SK-N-SH treated with all-trans-retinoic acid at 6 μM for 48 hours (cell line): ENCODE measurements around the gene PTCH1.
A peak's percentile ranks its signal among the peaks of the same experiment; 100 is the strongest.

Source experiments
- ATAC-seq: fragments of 200-7000 bp; cut with Tn5 transposase; 3 replicates; pipeline ENCODE4 v1.9.1; 2020; ENCODE audit warnings: mild to moderate bottlenecking, moderate library complexity
- ARNTL ChIP-seq: fragments of 450-650 bp; formaldehyde crosslinking; IDR thresholded peaks from 2 replicates; pipeline ENCODE4 v1.5.0; 2020; ENCODE audit warnings: low read depth, mild to moderate bottlenecking, moderate library complexity, borderline replicate concordance
- CSDC2 ChIP-seq: fragments of 250-450 bp; sonication (Bioruptor Pico); IDR thresholded peaks from 2 replicates; pipeline ENCODE4 v1.5.0; 2020; ENCODE audit warnings: mild to moderate bottlenecking, moderate library complexity
- CSRNP3 ChIP-seq: fragments of 250-450 bp; sonication (Bioruptor Pico); IDR thresholded peaks from 2 replicates; pipeline ENCODE4 v1.5.1; 2021; ENCODE audit warnings: mild to moderate bottlenecking, moderate library complexity
- ESRRG ChIP-seq: fragments of 250-450 bp; sonication (Bioruptor Pico); IDR thresholded peaks from 2 replicates; pipeline ENCODE4 v1.6.1; 2021; ENCODE audit warnings: mild to moderate bottlenecking
- GLIS3 ChIP-seq: fragments of 250-450 bp; sonication (Bioruptor Pico); IDR thresholded peaks from 2 replicates; pipeline ENCODE4 v1.5.0; 2020; ENCODE audit warnings: mild to moderate bottlenecking, moderate library complexity
- OSR1 ChIP-seq: fragments of 250-450 bp; sonication (Bioruptor Pico); IDR thresholded peaks from 2 replicates; pipeline ENCODE4 v1.8.0; 2022; ENCODE audit warnings: moderate library complexity, mild to moderate bottlenecking, inconsistent platforms
- PATZ1 ChIP-seq: fragments of 250-450 bp; sonication (Bioruptor Pico); IDR thresholded peaks from 2 replicates; pipeline ENCODE4 v1.8.0; 2020; ENCODE audit warnings: mild to moderate bottlenecking, moderate library complexity, borderline replicate concordance
- POU6F1 ChIP-seq: fragments of 250-450 bp; sonication (Bioruptor Pico); IDR thresholded peaks from 2 replicates; pipeline ENCODE4 v1.8.0; 2021; ENCODE audit warnings: low read depth, mild to moderate bottlenecking, moderate library complexity, borderline replicate concordance
- PPARA ChIP-seq: fragments of 250-450 bp; sonication (Bioruptor Pico); IDR thresholded peaks from 2 replicates; pipeline ENCODE4 v1.5.0; 2020; ENCODE audit warnings: mild to moderate bottlenecking, borderline replicate concordance
- RARB ChIP-seq: fragments of 250-450 bp; sonication (Bioruptor Pico); IDR thresholded peaks from 2 replicates; pipeline ENCODE4 v1.8.0; 2021; ENCODE audit warnings: mild to moderate bottlenecking, moderate library complexity
- SNAI2 ChIP-seq: fragments of 250-450 bp; sonication (Bioruptor Pico); IDR thresholded peaks from 2 replicates; pipeline ENCODE4 v1.5.0; 2020; ENCODE audit warnings: mild to moderate bottlenecking, moderate library complexity
- TCF4 ChIP-seq: fragments of 250-450 bp; sonication (Bioruptor Pico); IDR thresholded peaks from 2 replicates; pipeline ENCODE4 v1.8.0; 2021; ENCODE audit warnings: mild to moderate bottlenecking, moderate library complexity, borderline replicate concordance
- TOX ChIP-seq: fragments of 250-450 bp; sonication (Bioruptor Pico); IDR thresholded peaks from 2 replicates; pipeline ENCODE4 v1.8.0; 2021; ENCODE audit warnings: mild to moderate bottlenecking, moderate library complexity, borderline replicate concordance
- TSHZ2 ChIP-seq: fragments of 250-450 bp; sonication (Bioruptor Pico); IDR thresholded peaks from 2 replicates; pipeline ENCODE4 v1.5.0; 2020; ENCODE audit warnings: mild to moderate bottlenecking, moderate library complexity
- ZC3H10 ChIP-seq: fragments of 250-450 bp; sonication (Bioruptor Pico); IDR thresholded peaks from 2 replicates; pipeline ENCODE4 v1.5.1; 2021; ENCODE audit warnings: mild to moderate bottlenecking, moderate library complexity
- ZFP3 ChIP-seq: fragments of 250-450 bp; sonication (Bioruptor Pico); IDR thresholded peaks from 2 replicates; pipeline ENCODE4 v1.5.0; 2020; ENCODE audit warnings: mild to moderate bottlenecking, moderate library complexity
- ZFP30 ChIP-seq: fragments of 450-650 bp; formaldehyde crosslinking; IDR thresholded peaks from 2 replicates; pipeline ENCODE4 v1.5.0; 2022; ENCODE audit warnings: mild to moderate bottlenecking, moderate library complexity
- ZNF565 ChIP-seq: fragments of 450-650 bp; formaldehyde crosslinking; conservative IDR thresholded peaks from 2 replicates; pipeline ENCODE4 v1.5.0; 2020; ENCODE audit warnings: low read depth, mild to moderate bottlenecking, moderate library complexity
- ZNF70 ChIP-seq: fragments of 450-650 bp; formaldehyde crosslinking; IDR thresholded peaks from 2 replicates; pipeline ENCODE4 v1.5.0; 2020; ENCODE audit warnings: mild to moderate bottlenecking, moderate library complexity
- ZNF8 ChIP-seq: fragments of 450-650 bp; formaldehyde crosslinking; IDR thresholded peaks from 2 replicates; pipeline ENCODE4 v1.5.0; 2020; ENCODE audit warnings: mild to moderate bottlenecking, moderate library complexity

The PTCH1 gene

GRCh38 chr9:95521699-95522098, 4.9 kb upstream of the PTCH1 start:
- ATAC-seq: no peak
- TF ChIP-seq PPARA (CRISPR knock-in tag) (no peak), ZNF70 (CRISPR knock-in tag) (no peak), SNAI2 (CRISPR knock-in tag) (no peak)

- ATAC-seq: no peak
- TF ChIP-seq PPARA (CRISPR knock-in tag) (no peak), TOX (no peak), ZNF8 (CRISPR knock-in tag) (no peak), OSR1 (no peak), RARB (CRISPR knock-in tag) (no peak), ZNF70 (CRISPR knock-in tag) (no peak), POU6F1 (CRISPR knock-in tag) (no peak), PATZ1 (CRISPR knock-in tag) (no peak), ZC3H10 (CRISPR knock-in tag) (no peak), CSDC2 (CRISPR knock-in tag) (no peak)
These were observed 1.0 kb upstream of the PTCH1 start for GRCh38 chr9:95517559-95518425.

GRCh38 chr9:95516221-95516733, 494 bp downstream of the PTCH1 start:
- peak; percentile 39 for ATAC-seq

GRCh38 chr9:95515272-95516113, 1.3 kb downstream of the PTCH1 start:
- ATAC-seq: no peak
- no peak for TF ChIP-seq ARNTL (CRISPR knock-in tag)
- TF ChIP-seq TCF4 (CRISPR knock-in tag): no peak
- TF ChIP-seq ESRRG (CRISPR knock-in tag): no peak
- no peak for TF ChIP-seq TOX
- no peak for TF ChIP-seq GLIS3 (CRISPR knock-in tag)
- TF ChIP-seq RARB (CRISPR knock-in tag): no peak
- TF ChIP-seq CSRNP3 (CRISPR knock-in tag): no peak
- TF ChIP-seq PATZ1 (CRISPR knock-in tag): no peak
- TF ChIP-seq ZNF8 (CRISPR knock-in tag): no peak
- no peak for TF ChIP-seq ZNF70 (CRISPR knock-in tag)
- no peak for TF ChIP-seq ZNF565 (CRISPR knock-in tag)
- no peak for TF ChIP-seq ZFP3
- TF ChIP-seq OSR1: no peak
- TF ChIP-seq ZFP30 (CRISPR knock-in tag): no peak
- no peak for TF ChIP-seq CSDC2 (CRISPR knock-in tag)

More at GRCh38 chr9:95516221-95516733, 494 bp downstream of the PTCH1 start:
- TF ChIP-seq ESRRG (CRISPR knock-in tag): no peak
- TF ChIP-seq TSHZ2 (CRISPR knock-in tag): no peak
- TF ChIP-seq TCF4 (CRISPR knock-in tag): no peak
